ENCODE measurements around the gene TMC3. TPM values are rescaled to one million over a fixed set of nuclear protein-coding genes. Genes with fewer than 3 reads are reported as not detected.

TMC3 gene
- total RNA-seq, 1 experiment from 2014 or later, result 0.06 TPM

DNA sequence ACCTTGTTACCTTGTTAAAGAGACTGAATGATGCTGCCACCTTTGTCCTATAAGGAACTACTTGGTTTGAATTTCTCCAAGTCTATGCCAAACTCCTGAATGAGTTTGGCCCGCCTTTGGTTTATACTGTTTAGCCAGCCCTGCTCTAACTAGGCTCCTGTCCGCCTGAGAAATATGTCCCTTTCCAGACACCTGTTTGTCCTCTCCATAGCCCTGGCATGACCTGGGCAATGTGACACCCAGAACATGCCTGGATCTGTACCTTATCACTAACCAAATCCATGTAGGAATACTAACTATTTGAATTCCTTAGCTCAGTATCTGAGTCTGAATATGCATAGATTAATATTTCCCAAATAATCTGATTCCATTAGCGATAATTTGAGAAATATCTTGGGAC lies 24.4 kb upstream of the TMC3 start:
- Histone ChIP-seq H3K27me3 (no peaks in the 10 kb centered on the region), H3K4me3 (no peak overlapping the region), H3K4me1 (no peaks in the 10 kb centered on the region), H3K27ac (no peak overlapping the region), H3K9me3 (replicated peaks) (no peaks in the 10 kb centered on the region), H3K36me3 (no peaks in the 10 kb centered on the region)
- DNase-seq, result no peak

DNA sequence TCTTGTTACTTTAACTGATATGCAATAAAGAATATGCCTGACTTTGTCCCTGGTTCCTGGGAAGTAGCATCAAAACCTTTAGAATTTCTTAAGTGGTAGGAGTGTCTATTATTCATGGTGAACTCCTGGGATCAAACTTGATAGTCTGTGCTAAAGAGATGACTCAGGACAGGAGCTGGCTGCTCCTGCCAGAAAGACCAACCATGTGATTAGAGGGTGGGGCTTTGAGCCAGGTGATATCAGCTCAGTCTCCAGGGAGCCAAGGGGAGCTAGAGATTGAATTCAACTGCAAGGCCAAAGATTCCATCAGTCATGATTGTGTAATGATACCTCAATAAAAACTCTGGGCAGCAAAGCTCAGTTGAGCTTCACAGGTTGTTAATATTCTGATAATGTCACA lies 20.6 kb upstream of the TMC3 start:
- no peaks in the 10 kb centered on the region for H3K36me3 ChIP-seq
- no peak overlapping the region for H3K27ac ChIP-seq
- no peak overlapping the region for H3K4me3 ChIP-seq
- no peaks in the 10 kb centered on the region for H3K4me1 ChIP-seq
- no peak for DNase-seq
- no peaks in the 10 kb centered on the region for H3K9me3 ChIP-seq (replicated peaks)
- H3K27me3 ChIP-seq, result no peaks in the 10 kb centered on the region

DNA sequence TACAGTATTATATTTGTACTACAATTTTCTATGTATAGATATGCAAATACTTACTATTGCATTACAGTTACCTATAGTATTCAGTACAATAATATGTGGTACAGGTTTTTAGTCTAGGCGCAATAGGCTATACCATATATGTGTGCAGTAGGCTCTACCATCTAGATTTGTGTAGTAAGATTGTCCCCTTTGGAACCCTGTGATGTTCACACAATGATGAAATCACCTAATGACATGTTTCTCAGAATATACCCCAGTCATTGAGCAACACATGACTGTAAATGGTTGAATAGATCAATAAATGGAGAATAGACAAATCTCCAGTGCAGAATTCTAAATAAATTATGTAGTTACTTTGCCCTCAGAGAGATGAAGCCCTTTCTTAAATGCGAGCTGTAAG lies 17.6 kb upstream of the TMC3 start:
- H3K36me3 ChIP-seq, result no peaks in the 10 kb centered on the region
- DNase-seq, result no peak
- no peaks in the 10 kb centered on the region; the same call in 1 of the 2 replicates for H3K4me1 ChIP-seq
- H3K4me3 ChIP-seq, result no peak overlapping the region
- H3K27me3 ChIP-seq, result no peaks in the 10 kb centered on the region
- H3K9me3 ChIP-seq (replicated peaks), result no peaks in the 10 kb centered on the region
- no peak overlapping the region for H3K27ac ChIP-seq

DNA sequence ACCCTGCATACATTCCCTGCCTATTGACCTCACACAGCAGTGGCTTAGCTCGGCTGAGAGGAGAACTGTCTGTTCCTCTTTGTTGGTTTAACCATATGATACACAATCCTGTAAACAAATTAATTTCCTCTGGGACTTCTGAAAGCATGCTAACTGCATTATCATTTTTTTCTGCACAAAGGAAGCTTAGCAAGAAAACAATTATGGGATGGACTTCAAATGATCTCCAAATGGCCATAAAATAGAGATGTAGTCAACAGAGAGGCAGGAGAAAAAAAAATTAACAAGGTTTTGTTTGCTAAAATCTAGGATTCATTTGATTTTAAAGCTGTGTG lies 14.4 kb upstream of the TMC3 start:
- no peak overlapping the region for H3K27ac ChIP-seq
- DNase-seq, result no peak
- H3K36me3 ChIP-seq, result no peaks in the 10 kb centered on the region

DNA sequence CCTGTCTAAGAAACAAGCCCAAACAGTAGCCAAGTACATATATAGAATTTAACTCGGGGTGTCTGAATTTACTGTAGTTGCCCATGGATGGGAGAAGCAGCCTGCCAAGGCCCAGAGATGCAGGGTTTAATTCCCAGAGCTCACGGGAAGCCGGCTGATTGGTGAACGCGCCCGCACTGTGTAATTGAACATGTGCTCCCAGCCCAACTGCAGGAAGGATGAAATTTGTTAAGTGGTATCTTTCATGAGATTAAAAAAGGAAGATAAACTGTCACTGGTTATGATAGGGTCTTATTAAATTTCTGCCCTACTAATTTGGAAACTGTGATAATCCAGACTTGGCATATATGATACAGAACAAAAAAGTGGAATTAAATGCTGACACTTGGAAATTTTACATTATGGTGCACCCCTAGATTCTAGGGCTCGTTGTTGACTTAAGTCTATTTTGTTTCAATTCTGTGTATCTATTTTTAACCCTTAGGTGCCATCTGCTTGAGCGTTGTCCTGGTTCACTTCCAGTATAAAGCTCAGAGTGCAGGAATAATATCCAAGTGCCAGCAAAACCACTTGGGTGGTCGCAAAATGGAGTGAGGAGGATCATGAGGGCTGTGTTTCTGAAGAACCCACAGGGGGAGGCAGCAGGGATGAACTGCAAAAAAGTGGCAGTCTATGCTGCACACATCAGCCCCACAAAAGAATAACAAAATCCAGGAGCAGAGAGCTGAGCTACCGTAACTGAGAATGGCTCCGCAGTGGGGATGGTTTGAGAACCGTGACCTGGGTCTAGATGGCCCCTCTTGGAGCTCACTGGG lies 13.8 kb upstream of the TMC3 start:
- H3K27me3 ChIP-seq, result no peaks in the 10 kb centered on the region
- H3K36me3 ChIP-seq, result no peaks in the 10 kb centered on the region
- DNase-seq, result peak; percentile 46 to 53
- no peaks in the 10 kb centered on the region for H3K9me3 ChIP-seq (replicated peaks)
- no peak overlapping the region for H3K27ac ChIP-seq
- no peak overlapping the region for H3K4me3 ChIP-seq
- no peaks in the 10 kb centered on the region; the same call in 1 of the 2 replicates for H3K4me1 ChIP-seq

More for the DNA sequence above, 14.4 kb upstream of the TMC3 start:
- Histone ChIP-seq H3K27me3 (no peaks in the 10 kb centered on the region), H3K4me3 (no peak overlapping the region), H3K9me3 (replicated peaks) (no peaks in the 10 kb centered on the region), H3K4me1 (no peaks in the 10 kb centered on the region; the same call in 1 of the 2 replicates)

DNA sequence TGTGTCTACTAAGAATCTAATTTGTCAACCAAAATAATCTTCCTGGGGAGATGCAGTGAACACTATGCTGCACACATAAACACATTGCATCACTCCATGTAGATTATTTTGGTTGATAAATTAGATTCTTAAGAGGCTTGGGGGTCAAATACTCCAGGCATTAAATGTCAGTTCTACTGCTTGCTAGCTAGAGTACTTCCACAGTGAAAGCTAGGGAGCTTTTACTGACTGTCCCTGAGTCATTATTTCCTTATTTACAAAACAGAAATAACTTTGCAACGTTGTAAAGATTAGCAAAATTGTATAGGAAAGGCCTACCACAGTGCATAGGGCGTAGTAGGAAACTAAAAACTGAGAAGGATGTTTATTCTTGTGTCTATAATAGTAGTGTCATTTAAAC lies 12.9 kb upstream of the TMC3 start:
- Histone ChIP-seq H3K4me1 (no peaks in the 10 kb centered on the region; the same call in 1 of the 2 replicates), H3K27ac (no peak overlapping the region), H3K9me3 (replicated peaks) (no peaks in the 10 kb centered on the region), H3K4me3 (no peak overlapping the region), H3K36me3 (no peaks in the 10 kb centered on the region), H3K27me3 (peaks cover 1% of the 10 kb centered on the region; the same call in 1 of the 2 replicates)
- no peak for DNase-seq

DNA sequence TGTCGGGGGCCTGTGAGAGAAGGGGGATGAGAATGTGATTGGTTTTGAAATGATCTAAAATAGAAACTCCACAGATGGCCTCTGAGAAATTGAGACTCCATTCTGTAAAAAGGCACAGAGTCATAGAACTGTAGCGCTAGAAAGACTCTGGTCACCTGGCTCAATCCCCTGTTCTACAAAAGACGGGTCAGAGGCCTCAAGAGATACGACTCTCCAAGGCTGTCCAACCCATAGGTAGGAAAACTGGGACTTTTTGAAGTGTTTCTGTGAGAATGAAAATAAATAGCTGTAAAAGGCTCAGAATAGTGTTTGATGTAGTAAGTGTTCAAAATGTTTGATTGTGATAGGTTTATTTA lies 11.7 kb upstream of the TMC3 start:
- no peak for DNase-seq
- Histone ChIP-seq H3K4me3 (no peak overlapping the region), H3K9me3 (replicated peaks) (no peaks in the 10 kb centered on the region), H3K4me1 (no peaks in the 10 kb centered on the region; the same call in 1 of the 2 replicates), H3K27me3 (peaks cover 5% of the 10 kb centered on the region; the same call in 1 of the 2 replicates), H3K36me3 (no peaks in the 10 kb centered on the region), H3K27ac (no peak overlapping the region)

DNA sequence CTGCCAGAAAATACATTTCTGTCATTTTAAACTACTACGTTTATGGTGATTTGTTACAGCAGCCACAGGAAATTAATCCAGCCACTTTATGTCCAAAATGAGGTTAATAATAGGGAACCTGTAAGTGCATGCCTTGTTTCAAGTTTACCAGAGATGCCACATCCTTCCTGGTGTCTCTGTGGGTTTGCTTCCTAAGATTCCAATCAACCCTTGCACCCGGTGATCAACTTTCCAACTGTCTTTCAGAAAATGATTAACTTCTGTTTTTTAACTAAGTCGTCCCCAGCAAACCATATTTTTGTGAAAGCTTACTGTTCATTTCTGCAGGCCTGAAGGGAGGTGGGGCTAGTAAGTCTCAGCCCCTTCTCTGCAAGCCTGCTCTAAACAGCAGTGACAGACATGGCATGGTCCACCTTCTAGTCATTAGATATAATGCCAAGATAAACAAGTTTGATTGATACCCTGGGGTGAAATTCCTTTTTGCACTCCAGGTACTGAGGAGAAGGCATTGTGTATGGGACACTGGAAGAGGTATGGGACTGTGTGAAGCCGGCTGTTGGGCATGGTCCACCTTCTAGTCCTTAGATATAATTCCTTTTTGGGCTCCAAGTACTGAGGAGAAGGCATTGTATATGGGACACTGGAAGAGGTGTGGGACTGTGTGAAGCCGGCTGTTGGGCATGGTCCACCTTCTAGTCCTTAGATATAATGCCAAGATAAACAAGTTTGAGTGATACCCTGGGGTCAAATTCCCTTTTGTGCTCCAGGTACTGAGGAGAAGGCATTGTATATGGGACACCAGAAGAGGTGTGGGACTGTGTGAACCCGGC lies 11.1 kb upstream of the TMC3 start:
- Histone ChIP-seq H3K27ac (no peak overlapping the region), H3K36me3 (no peaks in the 10 kb centered on the region), H3K27me3 (peaks cover 6% of the 10 kb centered on the region; the same call in 1 of the 2 replicates), H3K4me1 (no peaks in the 10 kb centered on the region; the same call in 1 of the 2 replicates), H3K4me3 (no peak overlapping the region), H3K9me3 (replicated peaks) (no peaks in the 10 kb centered on the region)
- DNase-seq, result no peak

DNA sequence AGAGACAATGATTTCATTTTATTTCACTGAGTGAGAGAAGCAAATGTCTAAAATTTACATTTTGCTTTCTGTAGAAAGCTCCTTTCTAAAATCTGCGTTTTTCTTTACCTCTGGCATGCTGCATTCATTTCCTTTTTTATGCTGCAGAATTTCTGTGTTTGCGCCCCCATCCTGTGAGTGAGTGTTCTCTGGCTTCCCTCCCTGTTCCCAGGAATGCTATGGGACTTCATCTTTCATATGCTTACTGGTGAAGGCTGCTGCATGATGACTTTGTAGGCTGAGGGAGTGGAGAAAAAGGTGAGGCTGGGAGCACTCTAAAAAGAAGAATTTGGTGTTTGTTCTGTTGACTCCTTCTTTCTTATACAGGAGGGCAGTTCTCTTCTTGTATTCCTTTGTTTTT lies 7.7 kb upstream of the TMC3 start:
- DNase-seq, result no peak
- Histone ChIP-seq H3K4me1 (no peaks in the 10 kb centered on the region), H3K9me3 (replicated peaks) (no peaks in the 10 kb centered on the region), H3K36me3 (no peaks in the 10 kb centered on the region), H3K27me3 (peaks cover 12% of the 10 kb centered on the region; the same call in 1 of the 2 replicates), H3K27ac (no peak overlapping the region), H3K4me3 (no peak overlapping the region)

DNA sequence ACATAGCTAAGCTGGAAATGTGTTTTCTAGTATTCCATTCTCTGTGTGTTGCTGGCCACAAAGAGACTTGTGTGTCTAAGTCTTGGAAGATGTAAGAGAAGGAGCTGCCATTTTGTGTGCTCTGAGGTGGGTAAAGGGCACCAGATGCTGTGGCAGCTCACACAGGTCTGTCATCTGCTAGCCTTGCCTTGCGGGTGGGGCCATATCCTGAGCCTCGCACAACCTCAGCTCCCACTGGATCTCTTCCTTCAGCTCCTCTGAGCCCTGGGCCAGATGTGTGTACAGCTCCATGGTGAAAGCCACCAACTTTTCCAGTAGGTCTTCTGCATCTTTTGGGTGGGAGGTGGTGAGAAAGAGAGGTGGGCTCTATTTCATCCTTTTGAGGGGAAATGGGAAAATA lies 6.7 kb upstream of the TMC3 start:
- no peak for DNase-seq
- H3K27me3 ChIP-seq, result peaks cover 12% of the 10 kb centered on the region; the same call in 1 of the 2 replicates
- no peaks in the 10 kb centered on the region for H3K4me1 ChIP-seq
- no peak overlapping the region for H3K27ac ChIP-seq
- no peak overlapping the region for H3K4me3 ChIP-seq
- no peaks in the 10 kb centered on the region for H3K9me3 ChIP-seq (replicated peaks)
- H3K36me3 ChIP-seq, result no peaks in the 10 kb centered on the region

DNA sequence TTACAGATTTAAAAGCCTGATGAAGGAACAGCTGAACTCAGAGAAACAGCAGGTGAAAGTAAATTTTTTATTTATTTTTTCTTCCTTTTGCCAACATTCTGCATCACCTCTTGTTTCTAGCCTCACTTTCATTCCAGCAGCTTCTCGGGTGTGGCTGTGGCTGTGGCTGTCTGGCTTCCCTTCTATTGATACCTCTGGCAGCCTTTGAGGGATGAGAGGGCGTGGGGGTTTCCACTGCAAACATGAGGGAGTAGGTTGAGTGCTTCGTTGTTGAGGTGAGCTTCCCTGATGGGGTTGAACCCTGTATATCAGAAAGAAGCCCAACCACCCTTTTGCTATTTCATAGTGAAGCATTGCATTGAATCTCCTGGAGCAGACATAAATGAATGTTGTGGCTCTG lies 6.2 kb upstream of the TMC3 start:
- H3K36me3 ChIP-seq, result no peaks in the 10 kb centered on the region
- no peaks in the 10 kb centered on the region for H3K9me3 ChIP-seq (replicated peaks)
- DNase-seq, result no peak
- peaks cover 12% of the 10 kb centered on the region; the same call in 1 of the 2 replicates for H3K27me3 ChIP-seq
- H3K4me3 ChIP-seq, result no peak overlapping the region
- no peak overlapping the region for H3K27ac ChIP-seq
- H3K4me1 ChIP-seq, result no peaks in the 10 kb centered on the region

DNA sequence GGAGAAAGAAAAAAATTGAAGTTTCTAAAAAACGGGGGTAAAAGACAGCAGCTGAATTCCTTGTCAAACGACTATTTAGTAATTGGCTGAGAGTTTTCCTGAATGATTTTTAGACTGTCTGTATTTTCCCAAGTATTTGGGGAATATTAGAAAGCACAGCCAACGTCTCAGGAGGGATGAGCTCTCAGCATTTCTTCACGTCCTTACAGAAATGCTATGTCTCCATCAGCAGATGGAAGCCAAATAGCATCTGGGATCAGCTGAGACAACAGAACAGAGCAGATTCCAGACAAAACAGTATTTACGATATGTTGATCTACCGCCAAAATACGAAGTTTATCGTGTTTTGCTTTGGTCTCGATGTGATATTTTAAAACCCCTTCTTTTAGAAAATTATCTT lies 5.3 kb upstream of the TMC3 start:
- DNase-seq, result no peak
- Histone ChIP-seq H3K27ac (no peak overlapping the region), H3K9me3 (replicated peaks) (no peaks in the 10 kb centered on the region), H3K36me3 (no peaks in the 10 kb centered on the region), H3K27me3 (peaks cover 12% of the 10 kb centered on the region; the same call in 1 of the 2 replicates), H3K4me3 (no peak overlapping the region), H3K4me1 (no peaks in the 10 kb centered on the region)

DNA sequence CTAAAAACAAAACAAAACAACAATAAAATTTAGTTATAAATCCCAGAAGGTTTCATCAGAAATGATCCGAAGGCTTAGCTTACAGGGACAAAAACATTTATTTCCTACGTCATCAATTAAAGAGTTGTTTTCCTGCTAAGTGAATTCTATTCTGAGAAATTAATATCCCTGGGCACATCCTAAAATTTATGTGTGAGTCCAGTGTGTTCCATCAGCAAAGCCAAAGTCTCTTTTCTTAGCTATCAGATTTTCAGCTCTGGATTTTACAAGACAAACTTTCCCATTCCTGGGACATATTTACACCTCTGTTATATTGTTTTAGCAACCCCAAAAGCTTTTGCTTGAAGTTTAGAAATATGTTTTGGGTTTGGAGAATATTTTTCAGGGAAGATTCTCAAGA lies 4.4 kb upstream of the TMC3 start:
- Histone ChIP-seq H3K9me3 (replicated peaks) (no peaks in the 10 kb centered on the region), H3K27me3 (peaks cover 12% of the 10 kb centered on the region; the same call in 1 of the 2 replicates), H3K4me3 (no peak overlapping the region), H3K4me1 (no peaks in the 10 kb centered on the region), H3K36me3 (no peaks in the 10 kb centered on the region), H3K27ac (no peak overlapping the region)
- no peak for DNase-seq

DNA sequence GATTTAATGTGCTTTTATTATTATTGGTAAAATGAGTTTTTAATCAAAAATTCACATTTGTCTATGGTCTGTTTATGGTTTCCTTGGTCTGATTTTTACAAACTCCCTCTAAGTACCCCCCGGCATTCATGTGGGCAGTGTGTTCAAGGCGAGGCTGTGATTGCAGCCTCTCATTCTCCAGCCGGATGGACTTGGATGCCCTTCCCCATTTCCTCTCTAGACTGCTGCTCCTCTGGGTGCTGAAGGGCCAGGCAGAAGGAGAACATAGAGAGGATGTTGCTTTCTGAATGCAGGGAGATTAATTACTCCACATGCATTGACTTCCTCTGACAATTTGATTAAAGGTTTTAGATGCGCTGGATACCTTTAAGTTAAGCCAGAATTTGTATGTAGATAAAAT lies 3.9 kb upstream of the TMC3 start:
- no peaks in the 10 kb centered on the region for H3K9me3 ChIP-seq (replicated peaks)
- H3K4me1 ChIP-seq, result no peaks in the 10 kb centered on the region
- no peak overlapping the region for H3K27ac ChIP-seq
- no peaks in the 10 kb centered on the region for H3K36me3 ChIP-seq
- H3K4me3 ChIP-seq, result no peak overlapping the region
- H3K27me3 ChIP-seq, result peaks cover 12% of the 10 kb centered on the region; the same call in 1 of the 2 replicates
- no peak for DNase-seq

DNA sequence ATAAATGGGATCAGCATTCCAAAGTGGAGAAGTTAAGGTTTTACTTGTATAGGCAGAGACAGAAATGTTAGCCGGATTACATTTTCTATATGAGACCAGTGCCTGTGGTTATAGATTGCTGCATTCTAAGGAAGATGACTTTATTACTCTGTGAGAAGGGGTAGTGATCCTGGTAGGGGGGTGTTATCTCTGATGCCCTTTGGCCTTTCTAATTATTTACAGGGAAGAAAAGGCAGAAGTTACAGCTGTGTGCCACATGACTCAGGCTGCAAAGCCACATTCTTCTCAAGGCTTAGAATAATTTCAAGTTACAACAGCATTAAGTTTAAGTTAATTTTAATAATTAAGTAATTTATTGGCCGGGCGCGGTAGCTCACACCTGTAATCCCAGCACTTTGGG lies 2.2 kb upstream of the TMC3 start:
- Histone ChIP-seq H3K9me3 (replicated peaks) (no peaks in the 10 kb centered on the region), H3K36me3 (no peaks in the 10 kb centered on the region), H3K27ac (no peak overlapping the region), H3K4me3 (no peak overlapping the region), H3K4me1 (no peaks in the 10 kb centered on the region), H3K27me3 (0 out of 2 replicates have a peak, but pooled peaks cover 7% of the 10 kb centered on the region)
- DNase-seq, result no peak

Measured in SJCRH30 (cell line).